ENCODE results near the gene NEK4. TPM values are rescaled to one million over a fixed set of nuclear protein-coding genes. Genes with fewer than 3 reads are reported as not detected.

Gene NEK4
- total and polyA plus RNA-seq, 2 of the 13 experiments (the other 11 are each of a cell fraction or from before 2014, with no cell fraction given), result 16.5 to 38.0 TPM

DNA sequence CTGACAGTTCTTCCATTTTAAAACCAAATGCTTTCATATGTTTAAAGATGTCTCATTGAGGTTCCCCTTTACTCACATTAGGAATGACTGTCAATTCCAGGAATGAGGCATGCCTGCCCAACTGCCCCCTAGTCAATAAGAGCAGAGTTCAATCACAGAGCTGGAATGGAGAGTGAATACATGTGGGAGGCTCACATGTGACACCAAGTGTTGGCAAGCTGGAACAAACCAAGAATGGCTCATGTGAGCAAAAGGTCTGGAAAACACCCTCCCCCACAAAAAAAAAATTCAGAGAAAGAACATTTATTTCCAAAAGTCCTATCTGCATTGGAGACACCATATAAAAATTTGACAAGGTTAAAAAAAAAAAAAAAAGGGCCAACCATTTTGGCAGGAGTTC lies 88.7 kb downstream of the NEK4 start (continued):
- TF ChIP-seq ZHX2 (IDR thresholded peaks at IDR 0.05; ENCODE audit: low read depth) (no peak), ZHX2 (CRISPR knock-in tag; IDR thresholded peaks at IDR 0.05; ENCODE audit: borderline replicate concordance) (no peak), TMF1 (CRISPR knock-in tag; IDR thresholded peaks at IDR 0.05; ENCODE audit: low read depth) (no peak), HMGXB4 (CRISPR knock-in tag; IDR thresholded peaks at IDR 0.05; ENCODE audit: borderline replicate concordance in 1 of 2, low read depth in 1 of 2) (no peak), PITX1 (CRISPR knock-in tag; IDR thresholded peaks at IDR 0.05) (no peak), TRAFD1 (CRISPR knock-in tag; IDR thresholded peaks at IDR 0.05; ENCODE audit: borderline replicate concordance) (no peak), POLR2AphosphoS5 (IDR thresholded peaks at IDR 0.05; ENCODE audit: low read depth, low read length) (no peak), ZNF367 (CRISPR knock-in tag; IDR thresholded peaks at IDR 0.05; ENCODE audit: borderline replicate concordance) (no peak), TRIM24 (CRISPR knock-in tag; IDR thresholded peaks at IDR 0.05) (no peak), ZNF660 (CRISPR knock-in tag; IDR thresholded peaks at IDR 0.05; ENCODE audit: borderline replicate concordance, low read depth) (no peak), THYN1 (CRISPR knock-in tag; IDR thresholded peaks at IDR 0.05; ENCODE audit: borderline replicate concordance, low read depth) (no peak), IKZF5 (CRISPR knock-in tag; IDR thresholded peaks at IDR 0.05) (peak; percentile 60; the same call in 1 of the 2 replicates), ELF3 (CRISPR knock-in tag; IDR thresholded peaks at IDR 0.05) (peak; percentile 55; the same call in 1 of the 2 replicates)
- TF ChIP-seq, protein P1, sequence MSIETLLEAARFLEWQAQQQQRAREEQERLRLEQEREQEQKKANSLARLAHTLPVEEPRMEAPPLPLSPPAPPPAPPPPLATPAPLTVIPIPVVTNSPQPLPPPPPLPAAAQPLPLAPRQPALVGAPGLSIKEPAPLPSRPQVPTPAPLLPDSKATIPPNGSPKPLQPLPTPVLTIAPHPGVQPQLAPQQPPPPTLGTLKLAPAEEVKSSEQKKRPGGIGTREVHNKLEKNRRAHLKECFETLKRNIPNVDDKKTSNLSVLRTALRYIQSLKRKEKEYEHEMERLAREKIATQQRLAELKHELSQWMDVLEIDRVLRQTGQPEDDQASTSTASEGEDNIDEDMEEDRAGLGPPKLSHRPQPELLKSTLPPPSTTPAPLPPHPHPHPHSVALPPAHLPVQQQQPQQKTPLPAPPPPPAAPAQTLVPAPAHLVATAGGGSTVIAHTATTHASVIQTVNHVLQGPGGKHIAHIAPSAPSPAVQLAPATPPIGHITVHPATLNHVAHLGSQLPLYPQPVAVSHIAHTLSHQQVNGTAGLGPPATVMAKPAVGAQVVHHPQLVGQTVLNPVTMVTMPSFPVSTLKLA (IDR thresholded peaks at IDR 0.05), result peak; percentile 69
- TF ChIP-seq, protein P2, sequence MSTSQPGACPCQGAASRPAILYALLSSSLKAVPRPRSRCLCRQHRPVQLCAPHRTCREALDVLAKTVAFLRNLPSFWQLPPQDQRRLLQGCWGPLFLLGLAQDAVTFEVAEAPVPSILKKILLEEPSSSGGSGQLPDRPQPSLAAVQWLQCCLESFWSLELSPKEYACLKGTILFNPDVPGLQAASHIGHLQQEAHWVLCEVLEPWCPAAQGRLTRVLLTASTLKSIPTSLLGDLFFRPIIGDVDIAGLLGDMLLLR (CRISPR knock-in tag; IDR thresholded peaks at IDR 0.05), result no peak

All from HepG2 (cell line).